ENCODE results near the gene CACNA2D4.

CACNA2D4 gene

DNA sequence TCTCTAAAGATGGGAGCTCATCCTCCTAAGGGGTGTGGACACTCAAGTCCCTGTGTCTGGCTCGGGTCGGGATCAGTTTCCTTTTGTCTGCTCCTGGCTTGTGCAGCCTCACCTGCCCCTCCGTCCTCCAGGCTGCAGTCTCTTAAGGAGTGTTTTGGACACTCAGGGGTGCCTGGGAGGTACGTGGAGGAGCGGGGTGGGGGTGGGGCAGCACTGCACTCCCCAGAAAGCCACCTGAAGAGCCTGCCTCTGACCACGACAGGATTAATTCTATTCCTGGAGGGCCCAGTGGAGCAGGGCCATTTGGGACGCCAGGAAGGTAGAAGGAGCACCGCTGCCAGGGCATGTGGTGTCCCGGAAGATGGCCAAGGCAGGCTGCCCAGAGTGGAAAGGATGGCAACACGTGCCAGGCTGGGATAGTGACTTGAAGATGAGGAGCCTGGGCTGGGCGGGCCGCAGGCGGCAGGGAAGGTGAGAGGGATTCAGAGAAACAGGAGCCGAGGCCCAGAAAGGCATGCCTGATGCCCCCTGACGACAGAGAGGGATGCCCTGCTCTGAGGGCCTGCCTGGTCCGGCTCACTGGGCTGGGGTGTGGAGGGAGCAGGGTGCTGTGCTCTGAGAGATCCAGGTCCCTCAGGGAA, 112.9 kb downstream of the CACNA2D4 start:
- H3K4me3 ChIP-seq = no peak overlapping the region
- H3K27me3 ChIP-seq = no peaks in the 10 kb centered on the region
- H3K9me3 ChIP-seq = no peaks in the 10 kb centered on the region
- peaks cover 0 to under 1% (median 0%) of the 10 kb centered on the region in 4 donors for H3K4me1 ChIP-seq
- TF ChIP-seq, protein P1, sequence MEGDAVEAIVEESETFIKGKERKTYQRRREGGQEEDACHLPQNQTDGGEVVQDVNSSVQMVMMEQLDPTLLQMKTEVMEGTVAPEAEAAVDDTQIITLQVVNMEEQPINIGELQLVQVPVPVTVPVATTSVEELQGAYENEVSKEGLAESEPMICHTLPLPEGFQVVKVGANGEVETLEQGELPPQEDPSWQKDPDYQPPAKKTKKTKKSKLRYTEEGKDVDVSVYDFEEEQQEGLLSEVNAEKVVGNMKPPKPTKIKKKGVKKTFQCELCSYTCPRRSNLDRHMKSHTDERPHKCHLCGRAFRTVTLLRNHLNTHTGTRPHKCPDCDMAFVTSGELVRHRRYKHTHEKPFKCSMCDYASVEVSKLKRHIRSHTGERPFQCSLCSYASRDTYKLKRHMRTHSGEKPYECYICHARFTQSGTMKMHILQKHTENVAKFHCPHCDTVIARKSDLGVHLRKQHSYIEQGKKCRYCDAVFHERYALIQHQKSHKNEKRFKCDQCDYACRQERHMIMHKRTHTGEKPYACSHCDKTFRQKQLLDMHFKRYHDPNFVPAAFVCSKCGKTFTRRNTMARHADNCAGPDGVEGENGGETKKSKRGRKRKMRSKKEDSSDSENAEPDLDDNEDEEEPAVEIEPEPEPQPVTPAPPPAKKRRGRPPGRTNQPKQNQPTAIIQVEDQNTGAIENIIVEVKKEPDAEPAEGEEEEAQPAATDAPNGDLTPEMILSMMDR (IDR thresholded peaks at IDR 0.05) = no peak
- DNase-seq = peak in 1 of 2 donors; percentile 53
- H3K36me3 ChIP-seq = no peaks in the 10 kb centered on the region
- intact Hi-C loops (cut with DNase I; ENCODE audit: low total_unique reads) = loop anchor here (10.0 kb wide), 1 partner anchor 779 kb away; no protein-coding TSS in a partner anchor
- no peak overlapping the region for H3K27ac ChIP-seq

DNA sequence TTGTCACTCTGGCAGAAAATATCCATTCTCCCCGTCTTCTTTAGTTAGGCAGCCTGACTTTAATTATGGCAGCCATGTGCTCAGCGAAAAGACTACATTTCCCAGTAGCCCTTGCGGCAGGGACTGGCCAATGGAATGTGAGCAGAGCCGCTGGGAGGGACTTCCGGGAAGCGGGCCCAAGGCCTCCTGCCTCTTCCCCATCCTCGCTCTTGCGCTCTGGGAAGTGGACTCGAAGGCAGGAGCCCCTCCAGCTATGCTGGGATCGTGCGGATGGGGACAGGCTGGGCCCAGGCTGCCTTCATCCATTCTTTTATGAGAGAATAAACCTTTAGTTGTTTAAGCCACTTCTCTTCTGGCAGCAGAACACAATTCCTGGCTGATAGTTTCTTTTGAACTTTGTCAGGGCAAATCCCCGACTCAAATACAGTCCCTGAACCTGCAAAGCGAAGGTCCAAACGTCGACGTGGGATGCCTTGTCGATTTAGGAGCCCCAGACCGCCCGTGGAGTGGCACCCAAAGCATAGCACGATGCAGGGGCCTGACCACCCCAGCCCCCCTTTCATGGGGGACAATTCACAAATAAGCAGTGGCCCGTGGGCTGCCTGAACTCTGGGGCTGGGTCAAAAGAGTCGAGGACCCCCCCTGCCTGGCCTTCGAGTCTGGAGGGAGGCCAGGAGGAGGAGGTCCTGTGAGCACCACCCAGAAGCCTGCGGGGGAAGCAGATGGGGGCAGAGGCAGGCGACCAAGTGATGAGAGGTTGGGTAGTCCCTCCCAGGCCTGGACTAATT, 113.7 kb downstream of the CACNA2D4 start:
- Histone ChIP-seq H3K27me3 (no peaks in the 10 kb centered on the region), H3K4me1 (peaks cover 0 to 5% (median 0%) of the 10 kb centered on the region in 4 donors), H3K9me3 (no peaks in the 10 kb centered on the region), H3K36me3 (no peaks in the 10 kb centered on the region), H3K4me3 (no peak overlapping the region), H3K27ac (peak overlapping the region in 1 of 2 donors; percentile 28)
- peak; percentile 89 to 90 for DNase-seq
- TF ChIP-seq, protein P1 (IDR thresholded peaks at IDR 0.05) = no peak
- intact Hi-C loops (cut with DNase I; ENCODE audit: low total_unique reads) = loop anchor here (10.0 kb wide), 1 partner anchor 780 kb away; no protein-coding TSS in a partner anchor

DNA sequence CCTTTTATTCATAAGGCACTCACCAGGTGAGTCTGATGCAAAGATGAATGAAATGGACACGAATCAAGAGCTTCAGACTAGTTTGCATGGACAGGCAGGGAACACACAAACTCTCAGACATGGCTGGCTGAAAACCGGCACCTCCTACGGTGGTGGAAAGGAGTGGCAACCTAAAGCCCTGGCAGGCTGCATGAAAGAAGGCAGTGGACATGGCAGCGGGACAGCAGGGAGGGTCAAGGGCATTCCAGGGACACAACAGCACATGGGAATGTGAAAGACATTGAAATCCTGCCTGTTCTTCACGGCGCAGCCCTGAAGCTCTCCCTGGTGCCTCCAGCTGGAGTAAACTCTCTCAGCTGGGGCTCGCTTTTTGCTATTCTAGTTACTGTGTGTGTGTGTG, 114.7 kb downstream of the CACNA2D4 start:
- intact Hi-C loops (cut with DNase I; ENCODE audit: low total_unique reads) = loop anchor here (10.0 kb wide), 1 partner anchor 781 kb away; no protein-coding TSS in a partner anchor
- Histone ChIP-seq H3K27me3 (no peaks in the 10 kb centered on the region), H3K27ac (no peak overlapping the region), H3K4me3 (no peak overlapping the region), H3K36me3 (no peaks in the 10 kb centered on the region), H3K9me3 (no peaks in the 10 kb centered on the region), H3K4me1 (peaks cover 0 to 5% (median 0%) of the 10 kb centered on the region in 4 donors)
- DNase-seq = no peak
- TF ChIP-seq, protein P1 (IDR thresholded peaks at IDR 0.05) = no peak

DNA sequence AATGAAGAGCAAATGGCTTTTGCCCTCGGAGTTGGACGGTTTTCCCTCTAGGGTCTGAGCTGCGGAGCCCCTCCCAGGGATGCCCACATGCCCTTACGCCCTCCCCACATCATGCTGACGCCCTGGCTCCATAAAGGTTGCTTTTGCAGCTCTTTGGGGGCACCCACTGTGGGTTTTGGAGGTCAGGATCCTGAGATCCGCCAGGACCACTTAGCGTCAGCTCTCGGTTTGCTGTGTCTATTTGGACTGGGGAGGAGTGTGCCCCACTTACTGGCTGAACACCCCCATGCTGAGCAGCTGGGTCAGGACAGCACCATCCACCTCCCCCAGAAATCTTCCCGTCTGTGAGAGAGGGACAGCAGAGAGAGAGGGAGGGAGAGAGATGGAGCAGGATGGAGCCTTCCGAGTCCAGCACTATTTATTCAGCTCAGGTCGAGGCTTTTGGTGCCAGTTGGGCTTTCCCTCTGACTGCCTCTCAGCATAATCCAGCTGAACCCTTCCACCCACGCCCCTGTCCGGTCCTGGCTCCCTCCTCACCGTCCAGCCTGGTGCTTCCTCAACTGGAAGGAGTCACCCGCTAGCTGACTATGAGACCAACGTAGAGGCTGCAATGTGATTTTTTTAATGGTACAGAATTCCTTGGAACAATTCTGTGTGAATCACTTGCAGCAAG, 117.0 kb downstream of the CACNA2D4 start:
- peak in 1 of 2 donors; percentile 58 for DNase-seq
- no peaks in the 10 kb centered on the region for H3K9me3 ChIP-seq
- intact Hi-C loops (cut with DNase I; ENCODE audit: low total_unique reads) = loop anchor here (10.0 kb wide), 1 partner anchor 783 kb away; no protein-coding TSS in a partner anchor
- H3K4me3 ChIP-seq = no peak overlapping the region
- peaks cover 0 to 12% (median 7%) of the 10 kb centered on the region in 4 donors for H3K4me1 ChIP-seq
- H3K27me3 ChIP-seq = no peaks in the 10 kb centered on the region
- no peak overlapping the region for H3K27ac ChIP-seq
- H3K36me3 ChIP-seq = no peaks in the 10 kb centered on the region
- TF ChIP-seq, protein P1 (IDR thresholded peaks at IDR 0.05) = no peak
